ENCODE data around the gene CHN2. TPM values are rescaled to one million over a fixed set of nuclear protein-coding genes. Genes with fewer than 3 reads are reported as not detected.

The CHN2 gene
- polyA plus RNA-seq, 2 of the 4 experiments (the other 2 are of a cell fraction), result 0.06 TPM; not detected in 1

GRCh38 chr7:29234438-29234837, 39.9 kb downstream of the CHN2 start (continued):
- TF ChIP-seq CHD2 (IDR thresholded peaks at IDR 0.05; ENCODE audit: low read length, partially characterized antibody), result no peak

GRCh38 chr7:29236071-29236580, 41.6 kb downstream of the CHN2 start:
- no peak for ATAC-seq
- H3K4me1 ChIP-seq, result no peaks in the 10 kb centered on the region
- 50% methylated on average over 1 of the region's 1 CpG for WGBS (ENCODE audit: missing lambda C conversion rate)
- no peak for TF ChIP-seq MYC (IDR thresholded peaks at IDR 0.05; ENCODE audit: borderline replicate concordance, low read length)
- TF ChIP-seq TP53 (CRISPR knock-in tag; IDR thresholded peaks at IDR 0.05), result no peak
- TF ChIP-seq FOXS1 (CRISPR knock-in tag; IDR thresholded peaks at IDR 0.05), result no peak
- TF ChIP-seq POLR2AphosphoS2 (conservative IDR thresholded peaks at IDR 0.05; ENCODE audit: low read length), result no peak
- no peak for TF ChIP-seq EHMT2 (IDR thresholded peaks at IDR 0.05; ENCODE audit: low read depth)
- TF ChIP-seq REST (IDR thresholded peaks at IDR 0.05), result no peak
- no peak overlapping the region for H3K27ac ChIP-seq
- ChIA-PET POLR2A (no interaction called here), CTCF (interaction anchor here (0.7 to 1.8 kb wide), 2 partner anchors 9 to 10 kb away, joined by 3 to 6 read pairs; no protein-coding TSS in a partner anchor)
- H3K4me2 ChIP-seq, result no peak overlapping the region
- DNase-seq (ENCODE audit: low read depth in 1 of 2, low spot score in 1 of 2), result no peak
- no peak for FAIRE-seq
- no peaks in the 10 kb centered on the region for H3K9me3 ChIP-seq
- no peak overlapping the region for H3K4me3 ChIP-seq

- no peak for FAIRE-seq
- ATAC-seq, result no peak
- Histone ChIP-seq H3K27ac (no peak overlapping the region), H3K4me3 (no peak overlapping the region), H3K4me2 (no peak overlapping the region), H3K4me1 (no peaks in the 10 kb centered on the region), H3K9me3 (no peaks in the 10 kb centered on the region)
- POLR2A ChIA-PET, result no interaction called here
- DNase-seq (ENCODE audit: low read depth in 1 of 2, low spot score in 1 of 2), result no peak
- TF ChIP-seq CTCF (IDR thresholded peaks at IDR 0.05) (no peak), NPAS2 (CRISPR knock-in tag; IDR thresholded peaks at IDR 0.05; ENCODE audit: borderline replicate concordance) (no peak), USF2 (IDR thresholded peaks at IDR 0.05) (no peak), EP300 (IDR thresholded peaks at IDR 0.05) (no peak), ZC3H11A (IDR thresholded peaks at IDR 0.05) (no peak), ATOH8 (CRISPR knock-in tag; IDR thresholded peaks at IDR 0.05; ENCODE audit: low read depth) (no peak), HDAC2 (IDR thresholded peaks at IDR 0.05) (no peak), PHF8 (IDR thresholded peaks at IDR 0.05; ENCODE audit: borderline replicate concordance, low read depth) (no peak), E2F6 (IDR thresholded peaks at IDR 0.05; ENCODE audit: borderline replicate concordance, low read depth) (no peak), CBX8 (IDR thresholded peaks at IDR 0.05) (no peak), CHD4 (IDR thresholded peaks at IDR 0.05; ENCODE audit: borderline replicate concordance) (no peak)
- CTCF ChIA-PET, result interaction anchor here (0.7 to 1.8 kb wide), 3 partner anchors 8 to 1123 kb away, joined by 3 to 6 read pairs (median 3); no protein-coding TSS in a partner anchor
Observed at GRCh38 chr7:29236649-29237048, 42.1 kb downstream of the CHN2 start.

All from A549 (cell line).